Endothelial cell (in vitro differentiated cells): ENCODE results near the gene AKTIP. TPM values are rescaled to one million over a fixed set of nuclear protein-coding genes. Genes with fewer than 3 reads are reported as not detected.

Experiments
- DNase-seq: peaks from one replicate; pipeline ENCODE4 v3.0.0; 2021; ENCODE audit warnings: low spot score
- H3K27ac Mint-ChIP-seq: one replicate; pipeline ENCODE4 v1.8.0; 2021; ENCODE audit warnings: mixed read lengths, inconsistent platforms; ENCODE audit not compliant: unreplicated experiment
- H3K27me3 Mint-ChIP-seq: one replicate; pipeline ENCODE4 v1.8.0; 2021; ENCODE audit warnings: mild to moderate bottlenecking, moderate library complexity, mixed read lengths, inconsistent platforms; ENCODE audit not compliant: unreplicated experiment
- H3K36me3 Mint-ChIP-seq: one replicate; pipeline ENCODE4 v1.8.0; 2021; ENCODE audit warnings: mild to moderate bottlenecking, low read depth, mixed read lengths, inconsistent platforms; ENCODE audit not compliant: unreplicated experiment
- H3K4me1 Mint-ChIP-seq: one replicate; pipeline ENCODE4 v1.8.0; 2021; ENCODE audit warnings: mild to moderate bottlenecking, mixed read lengths, inconsistent platforms; ENCODE audit not compliant: unreplicated experiment
- H3K4me3 Mint-ChIP-seq: one replicate; pipeline ENCODE4 v1.8.0; 2021; ENCODE audit warnings: mild to moderate bottlenecking, mixed read lengths, inconsistent platforms; ENCODE audit not compliant: unreplicated experiment
- H3K9me3 Mint-ChIP-seq: one replicate; pipeline ENCODE4 v1.8.0; 2021; ENCODE audit warnings: mixed read lengths, inconsistent platforms; ENCODE audit not compliant: unreplicated experiment
- CTCF ChIP-seq: fragments of 200-600 bp; sonication (generic); IDR thresholded peaks from one replicate; pipeline ENCODE4 v1.5.0; 2021; ENCODE audit warnings: antibody characterized with exemption; ENCODE audit not compliant: unreplicated experiment
- total RNA-seq: library from RNA; stranded (reverse); fragmentation: NEBNext Ultra II Directional; extraction: Animal tissue kit (Norgen Biotek cat#: 25700); gene quantifications from one replicate; pipeline ENCODE4 v1.2.1, GENCODE V29; 2021; ENCODE audit not compliant: unreplicated experiment

Gene AKTIP
- total RNA-seq, 1 donor from 2014 or later: 22.4 TPM

GRCh38 chr16:53523126-53523804 is 20.3 kb upstream of the AKTIP start:
- H3K4me1 Mint-ChIP-seq: peaks cover 16% of the 10 kb centered on the region
- H3K4me3 Mint-ChIP-seq: no peak overlapping the region
- peaks cover 3% of the 10 kb centered on the region for H3K36me3 Mint-ChIP-seq
- no peaks in the 10 kb centered on the region for H3K9me3 Mint-ChIP-seq
- no peak for DNase-seq
- TF ChIP-seq CTCF: no peak
- no peak overlapping the region for H3K27ac Mint-ChIP-seq
- H3K27me3 Mint-ChIP-seq: no peaks in the 10 kb centered on the region

GRCh38 chr16:53519417-53520091 is 16.5 kb upstream of the AKTIP start:
- Mint-ChIP-seq H3K36me3 (peaks cover 8% of the 10 kb centered on the region), H3K9me3 (no peaks in the 10 kb centered on the region), H3K27me3 (peaks cover 6% of the 10 kb centered on the region), H3K27ac (peak overlapping the region; percentile 92), H3K4me3 (peak overlapping the region; percentile 63), H3K4me1 (peaks cover 32% of the 10 kb centered on the region)
- DNase-seq: no peak
- TF ChIP-seq CTCF: no peak

- Mint-ChIP-seq H3K27me3 (peaks cover 6% of the 10 kb centered on the region), H3K27ac (peak overlapping the region; percentile 92)
- peak; percentile 54 for DNase-seq
Observed at GRCh38 chr16:53518550-53519416, 15.8 kb upstream of the AKTIP start.

GRCh38 chr16:53517851-53518250 is 14.8 kb upstream of the AKTIP start:
- H3K27me3 Mint-ChIP-seq: peaks cover 6% of the 10 kb centered on the region
- no peak for DNase-seq
- peaks cover 12% of the 10 kb centered on the region for H3K36me3 Mint-ChIP-seq
- H3K9me3 Mint-ChIP-seq: no peaks in the 10 kb centered on the region
- no peak overlapping the region for H3K4me3 Mint-ChIP-seq
- TF ChIP-seq CTCF: no peak
- H3K4me1 Mint-ChIP-seq: peaks cover 32% of the 10 kb centered on the region
- peak overlapping the region; percentile 44 for H3K27ac Mint-ChIP-seq

More at GRCh38 chr16:53518550-53519416, 15.8 kb upstream of the AKTIP start:
- H3K4me3 Mint-ChIP-seq: peak overlapping the region; percentile 63
- peaks cover 32% of the 10 kb centered on the region for H3K4me1 Mint-ChIP-seq
- H3K36me3 Mint-ChIP-seq: peaks cover 12% of the 10 kb centered on the region
- H3K9me3 Mint-ChIP-seq: no peaks in the 10 kb centered on the region
- TF ChIP-seq CTCF: no peak
